MCF 10A (cell line): ENCODE results near the gene OSER1. TPM values are rescaled to one million over a fixed set of nuclear protein-coding genes. Genes with fewer than 3 reads are reported as not detected.

ENCODE experiments used
- BruUV-seq: library from RNA; stranded (reverse); fragments of 400-500 nt; replicated peaks from 2 replicates; lab custom pipeline; 2021; lab: Mats Ljungman, UMichigan
- CTCF ChIA-PET: fragments of 300-600 bp; sonication (Branson Sonifier 250); formaldehyde crosslinking; extraction: SDS; loops from one replicate; lab custom pipeline; 2021; ENCODE audit warnings: antibody characterized with exemption, inconsistent platforms; lab: Yijun Ruan, JAX
- POLR2A ChIA-PET: fragments of 300-600, 350-650 bp; sonication (Branson Sonifier 250); formaldehyde crosslinking; extraction: SDS; loops from one replicate; lab custom pipeline; 2020; ENCODE audit warnings: antibody characterized with exemption, inconsistent platforms; lab: Yijun Ruan, JAX
- DNase-seq: peaks from one replicate; pipeline ENCODE4 v3.0.0-alpha.2; 2018; ENCODE audit not compliant: unreplicated experiment
- H3K27ac Mint-ChIP-seq: one replicate; pipeline ENCODE4 v1.8.0; 2022; ENCODE audit warnings: mild to moderate bottlenecking, low read depth, mixed read lengths; ENCODE audit not compliant: unreplicated experiment
- H3K27me3 Mint-ChIP-seq: one replicate; pipeline ENCODE4 v1.8.0; 2022; ENCODE audit warnings: mixed read lengths; ENCODE audit not compliant: insufficient read depth, unreplicated experiment
- H3K36me3 Mint-ChIP-seq: one replicate; pipeline ENCODE4 v1.8.0; 2022; ENCODE audit warnings: mild to moderate bottlenecking, moderate library complexity, mixed read lengths; ENCODE audit not compliant: insufficient read depth, unreplicated experiment
- H3K4me1 Mint-ChIP-seq: one replicate; pipeline ENCODE4 v1.8.0; 2022; ENCODE audit warnings: mixed read lengths; ENCODE audit not compliant: insufficient read depth, unreplicated experiment
- H3K4me3 Mint-ChIP-seq: one replicate; pipeline ENCODE4 v1.8.0; 2022; ENCODE audit warnings: mild to moderate bottlenecking, moderate library complexity, mixed read lengths; ENCODE audit not compliant: unreplicated experiment
- H3K9me3 Mint-ChIP-seq: one replicate; pipeline ENCODE4 v1.8.0; 2022; ENCODE audit warnings: mixed read lengths; ENCODE audit not compliant: unreplicated experiment
- CTCF ChIP-seq: fragments of 200-600 bp; IDR thresholded peaks from one replicate; pipeline ENCODE4 v1.8.0; 2022; ENCODE audit warnings: antibody characterized with exemption, mild to moderate bottlenecking; ENCODE audit not compliant: unreplicated experiment
- intact Hi-C: fragments of 100-400 bp; cut with micrococcal nuclease; formaldehyde crosslinking; loops from 2 replicates; pipeline ENCODE4 v1.14.1; 2022
- total RNA-seq: library from RNA; stranded (reverse); gene quantifications from 2 replicates; pipeline ENCODE4 v1.2.3, GENCODE V29; 2022

The OSER1 gene
- total RNA-seq, 1 experiment from 2014 or later = 50.8 TPM

DNA sequence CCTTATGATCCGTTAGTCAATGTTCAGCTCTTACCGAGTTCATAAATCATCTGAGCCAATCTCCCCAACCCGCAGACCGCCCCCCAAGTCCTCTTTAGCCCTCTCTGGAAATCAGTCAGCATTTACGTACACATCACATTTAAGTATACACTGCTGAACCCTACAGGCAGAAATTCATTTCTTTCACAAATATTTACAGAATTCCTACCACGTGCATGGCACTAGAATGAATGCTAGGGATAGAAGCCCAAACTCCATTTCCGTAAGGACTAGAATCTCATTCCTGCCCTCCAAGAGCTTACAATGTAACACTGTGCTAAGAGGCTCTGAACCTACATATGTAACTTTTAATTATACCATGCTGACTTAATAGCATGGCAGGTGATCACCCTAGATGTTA, 1.8 kb downstream of the OSER1 start:
- Mint-ChIP-seq H3K27ac (peak overlapping the region; percentile 100), H3K27me3 (no peaks in the 10 kb centered on the region), H3K4me3 (peak overlapping the region; percentile 100), H3K9me3 (no peaks in the 10 kb centered on the region), H3K4me1 (peaks cover 38% of the 10 kb centered on the region), H3K36me3 (peaks cover 58% of the 10 kb centered on the region)
- no TSS peak for BruUV-seq
- DNase-seq = peak; percentile 30
- ChIA-PET CTCF (interaction anchor here (0.5 to 1.9 kb wide), 12 partner anchors 9 to 402 kb away, joined by 3 to 12 read pairs (median 4); partner anchors contain the start of gene FITM2), POLR2A (interaction anchor here (0.5 to 3.3 kb wide), 30 partner anchors 8 to 751 kb away, joined by 3 to 62 read pairs (median 5); partner anchors contain the start of genes FITM2, JPH2, SERINC3 and SRSF6)
- no peak for TF ChIP-seq CTCF
- intact Hi-C loops = loop anchor here (1.0 kb wide), 1 partner anchor 92 kb away; no protein-coding TSS in a partner anchor

GRCh38 chr20:44208165-44208564, 2.4 kb downstream of the OSER1 start:
- ChIA-PET POLR2A (interaction anchor here (0.5 to 3.3 kb wide), 24 partner anchors 9 to 750 kb away, joined by 3 to 62 read pairs (median 6); partner anchors contain the start of genes FITM2, JPH2, SERINC3 and SRSF6), CTCF (interaction anchor here (0.6 to 1.9 kb wide), 11 partner anchors 8 to 1815 kb away, joined by 3 to 12 read pairs (median 4); no protein-coding TSS in a partner anchor)
- DNase-seq = peak; percentile 43
- Mint-ChIP-seq H3K27ac (peak overlapping the region; percentile 100), H3K36me3 (peaks cover 62% of the 10 kb centered on the region), H3K27me3 (no peaks in the 10 kb centered on the region), H3K9me3 (no peaks in the 10 kb centered on the region), H3K4me3 (peak overlapping the region; percentile 100), H3K4me1 (peaks cover 43% of the 10 kb centered on the region)
- BruUV-seq = no TSS peak
- intact Hi-C loops = loop anchor here (1.0 kb wide), 1 partner anchor 92 kb away; no protein-coding TSS in a partner anchor
- no peak for TF ChIP-seq CTCF

DNA sequence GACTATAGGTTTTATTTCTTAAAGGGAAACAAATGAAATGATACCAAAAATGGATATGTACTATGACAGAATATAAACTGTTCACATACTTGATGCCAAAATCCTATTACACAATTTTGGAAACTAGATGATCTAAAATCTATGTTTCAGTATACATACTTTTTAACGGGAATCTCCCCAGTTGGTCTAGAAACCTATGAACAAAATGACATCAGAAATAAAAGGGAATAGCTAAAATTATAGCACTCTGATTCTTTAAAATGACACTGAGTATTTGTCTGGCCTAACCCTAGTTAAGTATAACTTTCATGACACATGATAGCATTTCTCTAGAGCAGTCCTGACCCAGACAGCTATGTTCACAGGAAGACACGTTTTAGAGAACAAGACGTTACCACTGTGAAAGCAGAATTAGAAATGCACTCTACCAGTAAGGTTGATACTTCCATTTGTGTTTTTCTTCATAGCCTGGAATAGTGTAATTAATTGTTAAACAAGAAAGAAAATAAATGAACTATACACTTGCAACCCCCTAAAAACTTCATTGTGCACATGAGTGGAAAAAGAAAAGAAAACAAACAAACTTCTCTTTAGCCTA, 3.3 kb downstream of the OSER1 start:
- H3K9me3 Mint-ChIP-seq = no peaks in the 10 kb centered on the region
- H3K27me3 Mint-ChIP-seq = no peaks in the 10 kb centered on the region
- peak overlapping the region; percentile 100 for H3K4me3 Mint-ChIP-seq
- intact Hi-C loops = no loop called here
- ChIA-PET POLR2A (interaction anchor here (0.8 to 2.6 kb wide), 11 partner anchors 11 to 750 kb away, joined by 3 to 12 read pairs (median 6); partner anchors contain the start of genes FITM2, SRSF6 and TTPAL), CTCF (interaction anchor here (0.6 to 1.3 kb wide), 7 partner anchors 10 to 1571 kb away, joined by 3 to 6 read pairs (median 3); no protein-coding TSS in a partner anchor)
- no peak for DNase-seq
- H3K4me1 Mint-ChIP-seq = peaks cover 38% of the 10 kb centered on the region
- peaks cover 71% of the 10 kb centered on the region for H3K36me3 Mint-ChIP-seq
- H3K27ac Mint-ChIP-seq = peak overlapping the region; percentile 100
- TF ChIP-seq CTCF = no peak
- BruUV-seq = no TSS peak

DNA sequence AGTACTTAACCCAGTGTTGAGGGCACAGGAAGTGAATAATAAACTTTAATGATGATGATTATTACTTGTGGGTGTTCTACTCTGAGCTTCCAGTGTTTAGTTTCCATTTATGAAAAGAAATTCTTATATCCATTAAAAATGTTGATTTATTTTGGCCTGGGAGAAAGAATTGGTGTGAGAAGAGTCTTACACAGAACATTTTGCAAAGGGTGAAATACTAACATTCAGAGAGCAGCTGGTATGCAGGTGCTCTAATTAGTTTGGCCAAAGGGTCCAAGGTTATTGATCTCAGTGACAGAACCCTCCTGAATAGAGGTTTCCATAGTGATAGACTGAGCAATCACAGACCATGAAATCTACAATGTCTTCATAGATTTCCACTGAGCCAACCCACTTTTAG, 4.4 kb downstream of the OSER1 start:
- peak overlapping the region; percentile 100 for H3K27ac Mint-ChIP-seq
- H3K4me1 Mint-ChIP-seq = peaks cover 44% of the 10 kb centered on the region
- ChIA-PET CTCF (interaction anchor here (0.6 to 1.3 kb wide), 4 partner anchors 8 to 665 kb away, joined by 3 to 5 read pairs (median 4); no protein-coding TSS in a partner anchor), POLR2A (interaction anchor here (0.6 to 2.3 kb wide), 9 partner anchors 8 to 749 kb away, joined by 3 to 12 read pairs (median 6); partner anchors contain the start of gene SRSF6)
- no peak for TF ChIP-seq CTCF
- H3K27me3 Mint-ChIP-seq = no peaks in the 10 kb centered on the region
- intact Hi-C loops = no loop called here
- peaks cover 78% of the 10 kb centered on the region for H3K36me3 Mint-ChIP-seq
- H3K9me3 Mint-ChIP-seq = no peaks in the 10 kb centered on the region
- BruUV-seq = no TSS peak
- no peak overlapping the region for H3K4me3 Mint-ChIP-seq
- no peak for DNase-seq
